Vagina (tissue), 2 donors: ENCODE data around the gene STIM2.

Source experiments
- CTCF ChIP-seq, 3 experiments: fragments of 450-650 bp in 2 of 3; fragments of 200-600 bp in 1 of 3; sonication (generic) in 1 of 3; IDR thresholded peaks; one replicate each; pipeline ENCODE4 v1.5.1; 2017 to 2019; ENCODE audit warnings: antibody characterized with exemption in 3 of 3, mild to moderate bottlenecking in 2 of 3, moderate library complexity in 2 of 3
- POLR2A ChIP-seq, 2 donors: fragments of 450-650 bp; IDR thresholded peaks; one replicate each; pipeline ENCODE4 v1.6.1; 2017; ENCODE audit warnings: antibody characterized with exemption in 2 of 2, mild to moderate bottlenecking in 2 of 2, moderate library complexity in 2 of 2

GRCh38 chr4:26839534-26839951 is 21.1 kb upstream of the STIM2 start:
- TF ChIP-seq CTCF (IDR thresholded peaks at IDR 0.05) (no peak), POLR2A (IDR thresholded peaks at IDR 0.05) (no peak)
